Vagina (tissue), 2 donors: ENCODE measurements around the gene DSG2. TPM values are rescaled to one million over a fixed set of nuclear protein-coding genes. Genes with fewer than 3 reads are reported as not detected.
A peak's percentile ranks its signal among the peaks of the same experiment; 100 is the strongest.

Source experiments
- DNase-seq, 2 donors: peaks; one replicate each; pipeline ENCODE4 v3.0.0-alpha.2; 2017; ENCODE audit errors: extremely low spot score in 2 of 2
- H3K27ac ChIP-seq: fragments of 200-600 bp; sonication (generic); one replicate; pipeline ENCODE4 v1.5.1; 2019
- H3K27me3 ChIP-seq: fragments of 200-600 bp; sonication (generic); one replicate; pipeline ENCODE4 v1.5.1; 2019
- H3K36me3 ChIP-seq, 2 donors: fragments of 200-600 bp; sonication (generic); one replicate each; pipeline ENCODE4 v1.5.1; 2017 to 2019
- H3K4me1 ChIP-seq: fragments of 200-600 bp; sonication (generic); one replicate; pipeline ENCODE4 v1.5.1; 2019
- H3K4me3 ChIP-seq, 2 donors: fragments of 200-600 bp; sonication (generic); 1 replicate in 1 of 2; 2 replicates in 1 of 2; pipeline ENCODE4 v1.5.1; 2016 to 2019
- H3K9me3 ChIP-seq: fragments of 200-600 bp; sonication (generic); one replicate; pipeline ENCODE4 v1.5.1; 2019
- CTCF ChIP-seq, 3 experiments: fragments of 450-650 bp in 2 of 3; fragments of 200-600 bp in 1 of 3; sonication (generic) in 1 of 3; IDR thresholded peaks; one replicate each; pipeline ENCODE4 v1.5.1; 2017 to 2019; ENCODE audit warnings: antibody characterized with exemption in 3 of 3, mild to moderate bottlenecking in 2 of 3, moderate library complexity in 2 of 3
- POLR2A ChIP-seq, 2 donors: fragments of 450-650 bp; IDR thresholded peaks; one replicate each; pipeline ENCODE4 v1.6.1; 2017; ENCODE audit warnings: antibody characterized with exemption in 2 of 2, mild to moderate bottlenecking in 2 of 2, moderate library complexity in 2 of 2
- POLR2AphosphoS5 ChIP-seq, 2 donors: sonication (generic); formaldehyde crosslinking; IDR thresholded peaks; one replicate each; pipeline ENCODE4 v1.9.0; 2017; ENCODE audit warnings: antibody characterized with exemption in 2 of 2, mild to moderate bottlenecking in 2 of 2, low read depth in 1 of 2; ENCODE audit not compliant: insufficient read depth in 1 of 2
- intact Hi-C: fragments of 100-400 bp; cut with DNase I; formaldehyde crosslinking; loops from one replicate; pipeline ENCODE4 v1.15.1; 2023
- total RNA-seq: library from RNA; depleted of rRNA; stranded (reverse); fragments of >200 nt; gene quantifications from one replicate; pipeline ENCODE4 v1.2.3, GENCODE V29; 2016

Gene DSG2
- total RNA-seq: 11.8 TPM

GRCh38 chr18:31497836-31498573, at the start of gene DSG2:
TSS of gene DSG2 (plus strand) at chr18:31498177. CDS start at chr18:31498252, 75 bp downstream.
- Histone ChIP-seq H3K4me1 (peaks cover 9% of the 10 kb centered on the region), H3K27ac (peak within 1 kb of the TSS; percentile 66), H3K9me3 (no peaks in the 10 kb centered on the region), H3K36me3 (no peaks in the 10 kb centered on the region), H3K27me3 (no peaks in the 10 kb centered on the region), H3K4me3 (peak within 1 kb of the TSS; percentile 52 to 55)
- DNase-seq: no peak
- no peak for TF ChIP-seq POLR2A (IDR thresholded peaks at IDR 0.05)
- TF ChIP-seq CTCF (IDR thresholded peaks at IDR 0.05): no peak
- TF ChIP-seq POLR2AphosphoS5 (IDR thresholded peaks at IDR 0.05; ENCODE audit: insufficient read depth in 1 of 2, low read depth in 1 of 2): no peak
- intact Hi-C loops: no loop called here

GRCh38 chr18:31450409-31450808, 47.6 kb upstream of the DSG2 start:
- H3K4me3 ChIP-seq: peak overlapping the region in 1 of 2 donors; percentile 45
- TF ChIP-seq POLR2A (IDR thresholded peaks at IDR 0.05): no peak
- TF ChIP-seq POLR2AphosphoS5 (IDR thresholded peaks at IDR 0.05; ENCODE audit: insufficient read depth in 1 of 2, low read depth in 1 of 2): no peak
- no peak for TF ChIP-seq CTCF (IDR thresholded peaks at IDR 0.05)
- H3K27ac ChIP-seq: peak overlapping the region; percentile 80
- H3K9me3 ChIP-seq: no peaks in the 10 kb centered on the region
- no peaks in the 10 kb centered on the region for H3K4me1 ChIP-seq
- intact Hi-C loops: no loop called here
- no peaks in the 10 kb centered on the region for H3K36me3 ChIP-seq
- H3K27me3 ChIP-seq: no peaks in the 10 kb centered on the region
- DNase-seq: no peak

GRCh38 chr18:31451625-31452024, 46.4 kb upstream of the DSG2 start:
- Histone ChIP-seq H3K27me3 (no peaks in the 10 kb centered on the region), H3K27ac (peak overlapping the region; percentile 80), H3K4me3 (peak overlapping the region in 1 of 2 donors; percentile 45), H3K4me1 (no peaks in the 10 kb centered on the region), H3K9me3 (no peaks in the 10 kb centered on the region), H3K36me3 (no peaks in the 10 kb centered on the region)
- intact Hi-C loops: no loop called here
- TF ChIP-seq POLR2AphosphoS5 (IDR thresholded peaks at IDR 0.05; ENCODE audit: insufficient read depth in 1 of 2, low read depth in 1 of 2) (peak in 1 of 2 donors; percentile 71), CTCF (IDR thresholded peaks at IDR 0.05) (no peak), POLR2A (IDR thresholded peaks at IDR 0.05) (no peak)
- DNase-seq: no peak

- DNase-seq: no peak
- Histone ChIP-seq H3K9me3 (no peaks in the 10 kb centered on the region), H3K27me3 (no peaks in the 10 kb centered on the region), H3K36me3 (peaks cover 0 to 10% of the 10 kb centered on the region in 2 donors), H3K4me3 (no peak overlapping the region), H3K4me1 (no peaks in the 10 kb centered on the region), H3K27ac (peak overlapping the region; percentile 68)
- TF ChIP-seq POLR2AphosphoS5 (IDR thresholded peaks at IDR 0.05; ENCODE audit: insufficient read depth in 1 of 2, low read depth in 1 of 2) (peak in 1 of 2 donors; percentile 74), POLR2A (IDR thresholded peaks at IDR 0.05) (no peak), CTCF (IDR thresholded peaks at IDR 0.05) (no peak)
- intact Hi-C loops: no loop called here
Measured at GRCh38 chr18:31454066-31454708, 43.8 kb upstream of the DSG2 start.

- intact Hi-C loops: no loop called here
Measured at GRCh38 chr18:31469629-31470028, 28.3 kb upstream of the DSG2 start.

More at GRCh38 chr18:31469629-31470028, 28.3 kb upstream of the DSG2 start:
- DNase-seq: no peak
- H3K4me3 ChIP-seq: no peak overlapping the region
- no peaks in the 10 kb centered on the region for H3K4me1 ChIP-seq
- no peaks in the 10 kb centered on the region for H3K9me3 ChIP-seq
- peaks cover 0 to 5% of the 10 kb centered on the region in 2 donors for H3K36me3 ChIP-seq
- no peaks in the 10 kb centered on the region for H3K27me3 ChIP-seq
- no peak overlapping the region for H3K27ac ChIP-seq
- no peak for TF ChIP-seq POLR2AphosphoS5 (IDR thresholded peaks at IDR 0.05; ENCODE audit: insufficient read depth in 1 of 2, low read depth in 1 of 2)
- no peak for TF ChIP-seq CTCF (IDR thresholded peaks at IDR 0.05)
- TF ChIP-seq POLR2A (IDR thresholded peaks at IDR 0.05): no peak
